Sciatic nerve (tissue), 2 donors: ENCODE measurements around the gene FBXO36. TPM values are rescaled to one million over a fixed set of nuclear protein-coding genes. Genes with fewer than 3 reads are reported as not detected.
"Not testable (repeated sequence)": the region's sequence is repeated elsewhere in the genome, so short reads cannot be mapped to it uniquely, and the experiment has no call there.

ENCODE experiments used
- ATAC-seq: fragments of 200-7000 bp; cut with Tn5 transposase; one replicate; pipeline ENCODE4 v1.9.1; 2020; ENCODE audit warnings: mild to moderate bottlenecking, moderate library complexity
- DNase-seq: peaks from one replicate; pipeline ENCODE4 v3.0.0-alpha.2; 2020; ENCODE audit warnings: low spot score
- intact Hi-C: fragments of 100-400 bp; cut with DNase I; formaldehyde crosslinking; loops from one replicate; pipeline ENCODE4 v1.14.2; 2022
- total RNA-seq: library from RNA; stranded (reverse); fragmentation: NEBNext Ultra II Directional; extraction: Animal tissue kit (Norgen Biotek cat#: 25700); gene quantifications from one replicate; pipeline ENCODE4 v1.2.1, GENCODE V29; 2021
- donor health status: DM: no; HTN: no; CAD: no.
- donor health status: DM: no; HTN: no; CAD: no.

The FBXO36 gene, protein sequence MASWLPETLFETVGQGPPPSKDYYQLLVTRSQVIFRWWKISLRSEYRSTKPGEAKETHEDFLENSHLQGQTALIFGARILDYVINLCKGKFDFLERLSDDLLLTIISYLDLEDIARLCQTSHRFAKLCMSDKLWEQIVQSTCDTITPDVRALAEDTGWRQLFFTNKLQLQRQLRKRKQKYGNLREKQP
- 3.2 TPM for total RNA-seq

- DNase-seq (peak; percentile 94), ATAC-seq (peak; percentile 92)
- intact Hi-C loops: no loop called here
These were observed at the start of gene FBXO36 for GRCh38 chr2:229922449-229923386. FBXO36 (plus strand) TSS chr2:229922503; CDS start chr2:229922514, 11 bp downstream.

DNA sequence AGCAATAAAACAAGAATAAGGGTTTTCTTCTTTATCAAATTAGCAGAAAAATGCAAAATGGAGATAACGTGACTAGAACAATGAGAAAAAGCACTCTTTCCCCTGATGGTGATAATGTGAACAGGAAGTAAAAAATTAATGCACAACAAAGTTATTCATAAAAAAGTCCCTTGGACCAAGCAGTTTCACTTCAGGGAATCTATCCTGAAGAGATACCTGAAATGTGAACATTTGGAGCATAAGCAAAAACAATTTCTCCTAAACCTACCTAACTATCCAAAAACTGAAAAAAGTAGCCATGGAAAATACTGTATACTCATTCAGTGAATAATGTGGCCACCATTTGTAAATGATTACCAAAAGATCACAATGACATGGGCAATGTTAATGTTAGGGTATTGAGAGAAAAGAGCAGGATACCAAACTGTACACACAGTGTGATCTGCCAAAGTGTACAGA, 49.2 kb upstream of the FBXO36 start:
- no peak for ATAC-seq
- DNase-seq: no peak
- intact Hi-C loops: no loop called here

- intact Hi-C loops: no loop called here
- ATAC-seq (no peak), DNase-seq (no peak)
These were observed 47.7 kb upstream of the FBXO36 start for GRCh38 chr2:229874647-229875046.

- ATAC-seq (no peak), DNase-seq (no peak)
- intact Hi-C loops: no loop called here
These were observed 46.8 kb upstream of the FBXO36 start for GRCh38 chr2:229875549-229875948.

GRCh38 chr2:229879191-229879950, 42.9 kb upstream of the FBXO36 start:
- DNase-seq (no peak), ATAC-seq (no peak)
- intact Hi-C loops: no loop called here

DNA sequence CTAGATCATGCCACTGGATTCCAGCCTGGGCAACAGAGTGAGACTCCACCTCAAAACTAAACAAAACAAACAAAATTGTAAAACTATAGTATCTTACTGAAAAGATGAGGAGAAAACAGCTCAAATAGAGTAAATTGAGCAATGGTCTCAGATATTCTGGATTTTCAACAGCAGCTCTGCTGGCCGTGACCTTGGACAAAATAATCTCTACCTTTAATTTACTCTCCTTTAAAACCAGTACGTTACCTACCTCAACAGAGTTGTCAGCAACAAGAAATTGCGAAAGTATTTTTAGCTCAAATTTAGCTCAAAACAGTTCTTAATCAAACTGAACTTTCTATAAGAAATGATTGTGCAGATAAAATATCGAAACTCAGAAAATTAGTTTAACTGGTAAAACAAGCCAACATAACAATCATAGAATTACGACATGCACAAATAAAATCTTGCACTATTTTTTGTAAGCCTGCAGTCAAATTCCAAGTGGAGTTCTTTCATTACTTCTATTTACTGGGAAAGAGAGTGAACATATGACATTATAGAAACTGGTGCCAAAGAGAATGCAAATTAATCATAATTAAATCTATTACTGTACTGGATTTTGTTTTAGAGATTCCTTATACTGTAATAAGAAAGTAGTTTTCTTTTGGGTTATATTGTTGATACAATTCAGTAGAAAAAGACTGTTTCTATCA, 41.3 kb upstream of the FBXO36 start:
- no peak for DNase-seq
- intact Hi-C loops: no loop called here
- ATAC-seq: no peak

GRCh38 chr2:229882583-229882982, 39.7 kb upstream of the FBXO36 start:
- intact Hi-C loops: no loop called here
- ATAC-seq (no peak), DNase-seq (no peak)

DNA sequence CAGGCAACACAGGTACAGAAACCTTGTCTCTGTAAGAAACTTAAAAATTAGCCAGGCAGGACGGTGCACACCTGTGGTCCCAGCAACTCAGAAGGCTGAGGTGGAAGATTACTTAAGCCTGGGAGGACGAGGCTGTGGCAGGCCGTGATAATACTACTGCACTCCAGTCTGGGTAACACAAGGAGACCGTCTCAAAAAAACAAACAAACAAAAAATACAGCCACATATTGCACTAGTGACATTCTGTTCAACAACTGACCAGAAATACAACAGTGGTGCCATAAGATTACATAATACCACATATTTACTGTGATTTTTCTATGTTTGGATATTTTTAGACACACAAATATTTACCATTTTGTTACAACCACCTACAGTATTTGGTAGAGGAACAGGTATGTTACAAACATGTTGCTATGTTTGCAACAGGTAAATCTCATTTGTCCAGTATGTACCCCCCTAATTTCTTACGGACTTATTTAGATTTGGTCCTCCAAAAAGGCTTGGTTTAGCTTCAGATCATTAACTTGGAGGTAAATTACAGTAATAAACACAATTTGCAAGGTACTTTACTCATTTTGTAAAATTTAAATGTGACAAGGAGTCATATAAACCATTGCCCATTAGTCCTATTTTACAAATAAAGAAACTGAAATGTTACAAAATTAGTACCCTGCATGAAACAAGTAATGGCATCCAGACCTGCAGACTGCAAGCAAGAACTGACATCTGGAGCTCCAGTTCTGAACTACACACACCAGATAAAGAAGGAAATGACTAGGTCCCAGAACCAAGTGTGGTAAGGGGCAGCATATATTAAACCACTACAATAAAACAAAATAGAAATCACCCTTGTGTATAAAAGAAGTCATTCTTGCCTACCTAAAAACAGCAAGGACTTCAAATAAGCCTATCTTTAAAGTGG, 37.3 kb upstream of the FBXO36 start:
- no peak for DNase-seq
- ATAC-seq: no peak
- intact Hi-C loops: no loop called here

DNA sequence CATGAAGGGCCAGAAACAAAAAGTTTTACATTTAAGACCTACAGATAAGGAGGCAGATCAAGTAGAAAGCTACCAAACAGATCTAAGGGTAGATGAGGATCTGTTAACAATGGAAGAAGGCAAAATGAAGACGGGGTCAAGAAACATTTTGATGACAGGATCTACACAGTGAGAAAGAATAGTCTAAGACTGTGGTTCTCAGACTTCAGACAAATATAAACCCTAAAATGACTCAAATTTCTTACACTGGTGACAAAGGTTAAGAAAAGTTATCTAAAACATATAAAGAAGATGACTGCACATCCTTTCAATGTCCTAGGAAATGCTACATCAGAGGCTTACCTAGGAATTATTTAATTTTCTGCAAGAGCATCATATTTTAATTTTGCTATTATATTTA, 34.9 kb upstream of the FBXO36 start:
- DNase-seq (no peak), ATAC-seq (no peak)
- intact Hi-C loops: no loop called here

GRCh38 chr2:229888031-229888430, 34.3 kb upstream of the FBXO36 start:
- intact Hi-C loops: no loop called here
- ATAC-seq (no peak), DNase-seq (no peak)

GRCh38 chr2:229889023-229889422, 33.3 kb upstream of the FBXO36 start:
- DNase-seq: no peak
- intact Hi-C loops: no loop called here
- no peak for ATAC-seq

- ATAC-seq (no peak), DNase-seq (no peak)
- intact Hi-C loops: no loop called here
These were observed 25.4 kb upstream of the FBXO36 start for GRCh38 chr2:229896857-229897256.

DNA sequence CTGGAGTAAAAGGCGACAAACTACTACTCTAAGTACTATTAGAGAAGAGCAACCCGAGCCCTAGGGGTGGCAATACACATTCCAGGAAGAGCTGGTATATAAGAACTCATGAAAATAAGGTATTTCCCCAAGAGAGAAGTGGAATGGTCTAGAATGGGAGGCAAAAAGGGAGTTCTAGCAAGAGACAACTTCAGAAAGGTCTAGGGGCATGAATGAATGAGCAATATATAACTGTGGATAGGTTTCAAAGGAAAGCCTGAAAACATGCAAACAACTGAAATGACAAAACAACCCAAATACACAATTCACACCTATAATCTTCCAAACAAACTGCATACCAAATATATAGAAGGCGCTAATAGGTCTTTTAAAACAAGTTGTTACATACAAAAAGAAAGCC, 22.7 kb upstream of the FBXO36 start:
- intact Hi-C loops: no loop called here
- DNase-seq (no peak), ATAC-seq (no peak)

DNA sequence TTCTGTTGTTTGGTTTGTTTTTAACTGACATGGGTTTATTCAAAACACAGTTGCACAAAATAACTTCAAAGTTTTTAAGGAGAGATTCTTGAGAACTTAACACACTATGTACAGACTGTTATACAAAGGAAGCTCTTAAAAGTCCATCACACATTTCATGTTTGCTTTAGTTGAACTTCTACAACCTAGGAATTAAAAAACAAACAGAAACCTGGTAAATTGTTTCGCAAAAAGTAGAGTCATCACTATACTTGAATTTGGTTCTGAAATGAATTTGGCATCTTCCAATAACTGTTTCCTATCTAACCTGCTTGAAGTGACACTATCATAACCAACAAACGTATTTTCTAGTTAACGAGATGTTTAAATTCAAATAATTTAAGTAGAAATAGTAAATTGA, 22.3 kb upstream of the FBXO36 start:
- no peak for DNase-seq
- no peak for ATAC-seq
- intact Hi-C loops: no loop called here

GRCh38 chr2:229900514-229900913, 21.8 kb upstream of the FBXO36 start:
- intact Hi-C loops, DNase-seq, ATAC-seq: not testable (repeated sequence)

- ATAC-seq (peak; percentile 86), DNase-seq (no peak)
- intact Hi-C loops: no loop called here
These were observed 20.5 kb upstream of the FBXO36 start for GRCh38 chr2:229901819-229902218.

- ATAC-seq (no peak), DNase-seq (no peak)
- intact Hi-C loops: no loop called here
These were observed 19.3 kb upstream of the FBXO36 start for GRCh38 chr2:229903037-229903436.

DNA sequence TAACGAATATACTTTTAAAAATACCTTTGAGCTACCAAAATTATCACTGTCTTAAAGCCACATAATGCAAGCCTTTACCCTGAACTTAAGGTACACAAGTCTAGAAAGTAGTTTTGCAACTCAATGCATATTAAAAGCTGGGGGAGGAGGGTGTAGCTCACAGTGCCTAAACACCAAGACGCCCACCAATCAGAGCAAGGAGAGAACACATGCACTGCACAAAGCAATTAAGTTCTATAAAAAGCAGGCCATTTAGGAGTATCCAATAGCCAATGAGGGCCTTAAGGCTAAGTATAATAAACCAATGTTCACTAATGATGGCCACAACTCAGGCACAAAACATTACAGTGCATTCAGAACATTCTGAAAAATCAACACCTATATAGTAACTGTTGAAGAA, 16.7 kb upstream of the FBXO36 start:
- intact Hi-C loops: no loop called here
- ATAC-seq (no peak), DNase-seq (no peak)
